GM21381 (cell line): ENCODE results near the gene TGFB1.

ENCODE experiments used
- ATAC-seq: cut with Tn5 transposase; IDR thresholded peaks from one replicate; pipeline ENCODE4 v1.9.1; 2021; ENCODE audit warnings: mild to moderate bottlenecking, moderate library complexity; ENCODE audit not compliant: unreplicated experiment

The TGFB1 gene

GRCh38 chr19:41323023-41323422 lies 30.7 kb downstream of the TGFB1 start:
- no peak for ATAC-seq

GRCh38 chr19:41322451-41322850 lies 31.3 kb downstream of the TGFB1 start:
- no peak for ATAC-seq

GRCh38 chr19:41321600-41322270 lies 32.0 kb downstream of the TGFB1 start:
- no peak for ATAC-seq

- ATAC-seq, result no peak
Measured at GRCh38 chr19:41321204-41321599, 32.5 kb downstream of the TGFB1 start.

- ATAC-seq, result no peak
Measured at GRCh38 chr19:41320568-41320967, 33.2 kb downstream of the TGFB1 start.

GRCh38 chr19:41320185-41320518 lies 33.6 kb downstream of the TGFB1 start:
- ATAC-seq, result no peak

- ATAC-seq, result no peak
Measured at GRCh38 chr19:41319500-41320184, 34.1 kb downstream of the TGFB1 start.

GRCh38 chr19:41318696-41319499 lies 34.8 kb downstream of the TGFB1 start:
- no peak for ATAC-seq

- no peak for ATAC-seq
Measured at GRCh38 chr19:41316306-41316920, 37.3 kb downstream of the TGFB1 start.

GRCh38 chr19:41311613-41312012 lies 42.1 kb downstream of the TGFB1 start:
- no peak for ATAC-seq

- no peak for ATAC-seq
Measured at GRCh38 chr19:41311072-41311471, 42.6 kb downstream of the TGFB1 start.

- ATAC-seq, result peak; percentile 74
Measured at GRCh38 chr19:41310033-41310831, 43.5 kb downstream of the TGFB1 start, which contains the start of gene CCDC97. Gene CCDC97, plus strand, starts transcription at chr19:41310172. Its CDS starts 139 bp downstream, at chr19:41310311.

- no peak for ATAC-seq
Measured at GRCh38 chr19:41309180-41310032, 44.3 kb downstream of the TGFB1 start.

- no peak for ATAC-seq
Measured at GRCh38 chr19:41308450-41309179, 45.1 kb downstream of the TGFB1 start.

- ATAC-seq, result no peak
Measured at GRCh38 chr19:41307954-41308449, 45.7 kb downstream of the TGFB1 start.

- no peak for ATAC-seq
Measured at GRCh38 chr19:41307090-41307875, 46.4 kb downstream of the TGFB1 start.

- no peak for ATAC-seq
Measured at GRCh38 chr19:41305927-41306793, 47.6 kb downstream of the TGFB1 start.
